Measurements from ENCODE around the gene FPGT.

DNA sequence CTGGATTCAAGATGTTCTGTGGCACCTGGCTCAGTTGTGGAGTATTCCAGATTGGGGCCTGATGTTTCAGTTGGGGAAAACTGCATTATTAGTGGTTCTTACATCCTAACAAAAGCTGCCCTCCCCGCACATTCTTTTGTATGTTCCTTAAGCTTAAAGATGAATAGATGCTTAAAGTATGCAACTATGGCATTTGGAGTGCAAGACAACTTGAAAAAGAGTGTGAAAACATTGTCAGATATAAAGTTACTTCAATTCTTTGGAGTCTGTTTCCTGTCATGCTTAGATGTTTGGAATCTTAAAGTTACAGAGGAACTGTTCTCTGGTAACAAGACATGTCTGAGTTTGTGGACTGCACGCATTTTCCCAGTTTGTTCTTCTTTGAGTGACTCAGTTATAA lies 7.2 kb downstream of the FPGT start:
- TF ChIP-seq, protein P1, sequence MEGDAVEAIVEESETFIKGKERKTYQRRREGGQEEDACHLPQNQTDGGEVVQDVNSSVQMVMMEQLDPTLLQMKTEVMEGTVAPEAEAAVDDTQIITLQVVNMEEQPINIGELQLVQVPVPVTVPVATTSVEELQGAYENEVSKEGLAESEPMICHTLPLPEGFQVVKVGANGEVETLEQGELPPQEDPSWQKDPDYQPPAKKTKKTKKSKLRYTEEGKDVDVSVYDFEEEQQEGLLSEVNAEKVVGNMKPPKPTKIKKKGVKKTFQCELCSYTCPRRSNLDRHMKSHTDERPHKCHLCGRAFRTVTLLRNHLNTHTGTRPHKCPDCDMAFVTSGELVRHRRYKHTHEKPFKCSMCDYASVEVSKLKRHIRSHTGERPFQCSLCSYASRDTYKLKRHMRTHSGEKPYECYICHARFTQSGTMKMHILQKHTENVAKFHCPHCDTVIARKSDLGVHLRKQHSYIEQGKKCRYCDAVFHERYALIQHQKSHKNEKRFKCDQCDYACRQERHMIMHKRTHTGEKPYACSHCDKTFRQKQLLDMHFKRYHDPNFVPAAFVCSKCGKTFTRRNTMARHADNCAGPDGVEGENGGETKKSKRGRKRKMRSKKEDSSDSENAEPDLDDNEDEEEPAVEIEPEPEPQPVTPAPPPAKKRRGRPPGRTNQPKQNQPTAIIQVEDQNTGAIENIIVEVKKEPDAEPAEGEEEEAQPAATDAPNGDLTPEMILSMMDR (IDR thresholded peaks at IDR 0.05), result no peak
- TF ChIP-seq ZFX (IDR thresholded peaks at IDR 0.05; ENCODE audit: borderline replicate concordance), result no peak

Data from 22Rv1 (cell line).